HepG2 (cell line): ENCODE results near the gene PARN. TPM values are rescaled to one million over a fixed set of nuclear protein-coding genes. Genes with fewer than 3 reads are reported as not detected.

Experiments used
- CENPT ChIP-seq: sonication (generic); formaldehyde crosslinking; IDR thresholded peaks from 2 replicates; pipeline ENCODE4 v1.8.0; 2022; ENCODE audit warnings: low read depth, mild to moderate bottlenecking, moderate library complexity, missing genetic modification reagents
- CHD2 ChIP-seq: IDR thresholded peaks from 2 replicates; pipeline ENCODE4 v1.6.1; 2011; ENCODE audit warnings: low read depth, low read length, improper control_type of control experiment
- ETV5 ChIP-seq: IDR thresholded peaks from 2 replicates; pipeline ENCODE4 v1.6.1; 2018; ENCODE audit warnings: missing biosample characterization, missing genetic modification reagents, inconsistent platforms, borderline replicate concordance
- HMGA1 ChIP-seq: sonication (generic); formaldehyde crosslinking; conservative IDR thresholded peaks from 2 replicates; pipeline ENCODE4 v1.4.0; 2020; ENCODE audit warnings: missing genetic modification reagents
- IKZF4 ChIP-seq: sonication (generic); formaldehyde crosslinking; IDR thresholded peaks from 2 replicates; pipeline ENCODE4 v1.5.1; 2020; ENCODE audit warnings: borderline replicate concordance, mild to moderate bottlenecking, low read depth, missing genetic modification reagents; ENCODE audit errors: not compliant biosample characterization
- JUNB ChIP-seq: sonication (generic); formaldehyde crosslinking; IDR thresholded peaks from 2 replicates; pipeline ENCODE4 v1.8.0; 2022; ENCODE audit warnings: missing genetic modification reagents, mild to moderate bottlenecking, borderline replicate concordance
- NFE2L2 ChIP-seq: fragments of 150-350 bp; IDR thresholded peaks from 2 replicates; pipeline ENCODE4 v1.6.1; 2014; ENCODE audit warnings: low read length
- POLR2AphosphoS5 ChIP-seq: IDR thresholded peaks from 2 replicates; pipeline ENCODE4 v1.6.1; 2012; ENCODE audit warnings: low read depth, low read length
- RARA ChIP-seq: IDR thresholded peaks from 2 replicates; pipeline ENCODE4 v1.6.1; 2016; ENCODE audit warnings: missing genetic modification reagents, missing compliant biosample characterization
- SIX1 ChIP-seq: sonication (generic); formaldehyde crosslinking; IDR thresholded peaks from 2 replicates; pipeline ENCODE4 v1.4.0; 2020; ENCODE audit warnings: missing genetic modification reagents, borderline replicate concordance
- SMYD3 ChIP-seq: sonication (generic); formaldehyde crosslinking; IDR thresholded peaks from 2 replicates; pipeline ENCODE4 v1.8.1; 2023; ENCODE audit warnings: mild to moderate bottlenecking, missing genetic modification reagents
- SNAI1 ChIP-seq: sonication (generic); formaldehyde crosslinking; IDR thresholded peaks from 2 replicates; pipeline ENCODE4 v1.5.0; 2020; ENCODE audit warnings: mild to moderate bottlenecking, missing genetic modification reagents, borderline replicate concordance
- TOE1 ChIP-seq: sonication (generic); formaldehyde crosslinking; IDR thresholded peaks from 2 replicates; pipeline ENCODE4 v1.4.0; 2020; ENCODE audit warnings: mild to moderate bottlenecking, missing genetic modification reagents
- ZEB1 ChIP-seq: IDR thresholded peaks from 2 replicates; pipeline ENCODE4 v1.6.1; 2012; ENCODE audit warnings: mild to moderate bottlenecking, low read depth, inconsistent platforms; ENCODE audit not compliant: insufficient replicate concordance
- ZFP36L1 ChIP-seq: sonication (generic); formaldehyde crosslinking; IDR thresholded peaks from 2 replicates; pipeline ENCODE4 v1.8.0; 2022; ENCODE audit warnings: mild to moderate bottlenecking, missing genetic modification reagents, moderate library complexity
- ZMYM2 ChIP-seq: sonication (generic); formaldehyde crosslinking; IDR thresholded peaks from 2 replicates; pipeline ENCODE4 v1.8.0; 2022; ENCODE audit warnings: mild to moderate bottlenecking, missing genetic modification reagents
- ZNF331 ChIP-seq: sonication (generic); formaldehyde crosslinking; IDR thresholded peaks from 2 replicates; pipeline ENCODE4 v1.4.0; 2020; ENCODE audit warnings: missing genetic modification reagents
- ZNF431 ChIP-seq: sonication (generic); formaldehyde crosslinking; IDR thresholded peaks from 2 replicates; pipeline ENCODE4 v1.9.0; 2022; ENCODE audit warnings: missing genetic modification reagents, low read depth, mild to moderate bottlenecking, borderline replicate concordance
- ZNF567 ChIP-seq: sonication (generic); formaldehyde crosslinking; IDR thresholded peaks from 2 replicates; pipeline ENCODE4 v1.8.1; 2023; ENCODE audit warnings: mild to moderate bottlenecking, missing genetic modification reagents, borderline replicate concordance
- ZNF589 ChIP-seq: sonication (generic); formaldehyde crosslinking; conservative IDR thresholded peaks from 2 replicates; pipeline ENCODE4 v1.8.0; 2022; ENCODE audit warnings: mild to moderate bottlenecking, moderate library complexity, missing genetic modification reagents
- ZNF773 ChIP-seq: sonication (generic); formaldehyde crosslinking; IDR thresholded peaks from 2 replicates; pipeline ENCODE4 v1.4.0; 2020; ENCODE audit warnings: missing genetic modification reagents, borderline replicate concordance
- polyA plus RNA-seq, 8 experiments: library from polyadenylated mRNA; depleted of rRNA in 3 of 8; stranded (reverse) in 7 of 8; unstranded in 1 of 8; fragments of >200 nt; fragmentation: Illumina TruSeq in 4 of 8; extraction: Trizol in 4 of 8; gene quantifications; 2 replicates each; pipeline versions ENCODE4 v1.2.1 to v1.2.3, GENCODE V29; 2011 to 2016; ENCODE audit warnings: low read depth in 4 of 8, missing spikeins in 1 of 8, mixed read lengths in 1 of 8; ENCODE audit not compliant: insufficient read depth in 1 of 8
- total RNA-seq, 5 experiments: library from RNA; depleted of rRNA; stranded (reverse); fragments of >200 nt; fragmentation: Illumina TruSeq; extraction: Trizol; gene quantifications; 2 replicates each; pipeline ENCODE4 v1.2.3, GENCODE V29; 2016; ENCODE audit warnings: low read depth in 1 of 5
- TF ChIP-seq, protein P1 (sequence below): sonication (generic); formaldehyde crosslinking; IDR thresholded peaks from 2 replicates; pipeline ENCODE4 v1.4.0; 2020; ENCODE audit warnings: missing genetic modification reagents
- TF ChIP-seq, protein P2 (sequence below): IDR thresholded peaks from 2 replicates; pipeline ENCODE4 v1.6.1; 2016; ENCODE audit warnings: missing compliant biosample characterization, missing genetic modification reagents, borderline replicate concordance
- TF ChIP-seq, protein P3 (sequence below): sonication (generic); IDR thresholded peaks from 2 replicates; pipeline ENCODE4 v1.6.1; 2016; ENCODE audit warnings: low read depth, borderline replicate concordance
- TF ChIP-seq, protein P4 (sequence below): IDR thresholded peaks from 2 replicates; pipeline ENCODE4 v1.6.1; 2016; ENCODE audit warnings: low read depth, borderline replicate concordance
- TF ChIP-seq, protein P5 (sequence below): sonication (generic); formaldehyde crosslinking; IDR thresholded peaks from 2 replicates; pipeline ENCODE4 v1.8.0; 2022; ENCODE audit warnings: mild to moderate bottlenecking, missing genetic modification reagents; ENCODE audit not compliant: insufficient replicate concordance

PARN gene
- total and polyA plus RNA-seq, 2 of the 13 experiments (the other 11 are each of a cell fraction or from before 2014, with no cell fraction given), result 13.3 to 47.6 TPM

DNA sequence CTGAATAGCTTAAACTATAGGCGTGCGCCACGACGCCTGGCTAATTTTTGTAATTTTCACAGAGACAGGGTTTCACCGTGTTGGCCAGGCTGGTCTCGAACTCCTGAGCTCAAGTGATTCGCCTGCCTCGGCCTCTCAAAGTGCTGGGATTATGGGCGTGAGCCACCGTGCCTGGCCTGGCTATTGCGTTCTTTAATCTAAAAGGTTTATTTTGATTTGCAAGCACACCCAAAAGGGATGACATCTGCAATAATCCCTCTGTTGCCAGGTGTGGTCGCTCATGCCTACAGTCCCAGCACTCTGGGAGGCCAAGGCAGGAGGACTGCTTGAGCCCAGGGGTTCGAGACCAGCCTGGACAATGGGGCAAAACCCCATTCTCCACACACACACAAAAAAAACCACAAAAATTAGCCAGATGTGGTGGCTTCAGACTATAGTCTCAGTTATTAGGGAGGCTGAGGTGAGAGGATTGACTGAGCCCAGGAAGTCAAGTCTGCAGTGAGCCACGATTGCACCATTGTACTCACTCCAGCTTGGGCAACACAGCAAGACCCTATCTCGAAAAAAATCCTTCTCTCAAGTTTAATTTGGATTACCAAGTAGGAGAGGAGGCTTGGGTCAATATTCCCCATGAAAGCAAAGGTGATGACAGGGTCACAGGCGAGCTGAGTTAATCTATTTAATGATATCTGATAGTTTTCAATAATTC lies 144.1 kb downstream of the PARN start (continued):
- TF ChIP-seq ZFP36L1 (CRISPR knock-in tag) (peak; percentile 80; the same call in 1 of the 2 replicates), POLR2AphosphoS5 (no peak), SNAI1 (CRISPR knock-in tag) (no peak), ZNF773 (no peak), ZMYM2 (CRISPR knock-in tag) (peak; percentile 87), NFE2L2 (no peak), ZNF589 (no peak), ZNF431 (no peak), CHD2 (no peak), RARA (no peak), ZEB1 (no peak), HMGA1 (no peak), ZNF567 (CRISPR knock-in tag) (no peak), SIX1 (CRISPR knock-in tag) (no peak), SMYD3 (CRISPR knock-in tag) (no peak), IKZF4 (CRISPR knock-in tag) (no peak), JUNB (CRISPR knock-in tag) (no peak), TOE1 (CRISPR knock-in tag) (no peak), ZNF331 (CRISPR knock-in tag) (no peak), ETV5 (CRISPR knock-in tag) (no peak), CENPT (no peak)
- TF ChIP-seq, protein P1, sequence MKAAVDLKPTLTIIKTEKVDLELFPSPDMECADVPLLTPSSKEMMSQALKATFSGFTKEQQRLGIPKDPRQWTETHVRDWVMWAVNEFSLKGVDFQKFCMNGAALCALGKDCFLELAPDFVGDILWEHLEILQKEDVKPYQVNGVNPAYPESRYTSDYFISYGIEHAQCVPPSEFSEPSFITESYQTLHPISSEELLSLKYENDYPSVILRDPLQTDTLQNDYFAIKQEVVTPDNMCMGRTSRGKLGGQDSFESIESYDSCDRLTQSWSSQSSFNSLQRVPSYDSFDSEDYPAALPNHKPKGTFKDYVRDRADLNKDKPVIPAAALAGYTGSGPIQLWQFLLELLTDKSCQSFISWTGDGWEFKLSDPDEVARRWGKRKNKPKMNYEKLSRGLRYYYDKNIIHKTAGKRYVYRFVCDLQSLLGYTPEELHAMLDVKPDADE (CRISPR knock-in tag), result no peak
- TF ChIP-seq, protein P2, sequence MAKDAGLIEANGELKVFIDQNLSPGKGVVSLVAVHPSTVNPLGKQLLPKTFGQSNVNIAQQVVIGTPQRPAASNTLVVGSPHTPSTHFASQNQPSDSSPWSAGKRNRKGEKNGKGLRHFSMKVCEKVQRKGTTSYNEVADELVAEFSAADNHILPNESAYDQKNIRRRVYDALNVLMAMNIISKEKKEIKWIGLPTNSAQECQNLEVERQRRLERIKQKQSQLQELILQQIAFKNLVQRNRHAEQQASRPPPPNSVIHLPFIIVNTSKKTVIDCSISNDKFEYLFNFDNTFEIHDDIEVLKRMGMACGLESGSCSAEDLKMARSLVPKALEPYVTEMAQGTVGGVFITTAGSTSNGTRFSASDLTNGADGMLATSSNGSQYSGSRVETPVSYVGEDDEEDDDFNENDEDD, result no peak
- TF ChIP-seq, protein P3, sequence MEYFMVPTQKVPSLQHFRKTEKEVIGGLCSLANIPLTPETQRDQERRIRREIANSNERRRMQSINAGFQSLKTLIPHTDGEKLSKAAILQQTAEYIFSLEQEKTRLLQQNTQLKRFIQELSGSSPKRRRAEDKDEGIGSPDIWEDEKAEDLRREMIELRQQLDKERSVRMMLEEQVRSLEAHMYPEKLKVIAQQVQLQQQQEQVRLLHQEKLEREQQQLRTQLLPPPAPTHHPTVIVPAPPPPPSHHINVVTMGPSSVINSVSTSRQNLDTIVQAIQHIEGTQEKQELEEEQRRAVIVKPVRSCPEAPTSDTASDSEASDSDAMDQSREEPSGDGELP, result no peak
- TF ChIP-seq, protein P4, sequence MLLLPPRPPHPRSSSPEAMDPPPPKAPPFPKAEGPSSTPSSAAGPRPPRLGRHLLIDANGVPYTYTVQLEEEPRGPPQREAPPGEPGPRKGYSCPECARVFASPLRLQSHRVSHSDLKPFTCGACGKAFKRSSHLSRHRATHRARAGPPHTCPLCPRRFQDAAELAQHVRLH (CRISPR knock-in tag), result no peak
- TF ChIP-seq, protein P5, sequence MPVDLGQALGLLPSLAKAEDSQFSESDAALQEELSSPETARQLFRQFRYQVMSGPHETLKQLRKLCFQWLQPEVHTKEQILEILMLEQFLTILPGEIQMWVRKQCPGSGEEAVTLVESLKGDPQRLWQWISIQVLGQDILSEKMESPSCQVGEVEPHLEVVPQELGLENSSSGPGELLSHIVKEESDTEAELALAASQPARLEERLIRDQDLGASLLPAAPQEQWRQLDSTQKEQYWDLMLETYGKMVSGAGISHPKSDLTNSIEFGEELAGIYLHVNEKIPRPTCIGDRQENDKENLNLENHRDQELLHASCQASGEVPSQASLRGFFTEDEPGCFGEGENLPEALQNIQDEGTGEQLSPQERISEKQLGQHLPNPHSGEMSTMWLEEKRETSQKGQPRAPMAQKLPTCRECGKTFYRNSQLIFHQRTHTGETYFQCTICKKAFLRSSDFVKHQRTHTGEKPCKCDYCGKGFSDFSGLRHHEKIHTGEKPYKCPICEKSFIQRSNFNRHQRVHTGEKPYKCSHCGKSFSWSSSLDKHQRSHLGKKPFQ (CRISPR knock-in tag), result no peak
